ENCODE measurements around the gene SAP30L. TPM values are rescaled to one million over a fixed set of nuclear protein-coding genes. Genes with fewer than 3 reads are reported as not detected.
A peak's percentile ranks its signal among the peaks of the same experiment; 100 is the strongest.

The SAP30L gene
- total and polyA plus RNA-seq, 2 of the 4 experiments (the other 2 are of a cell fraction) = 9.7 to 17.6 TPM

DNA sequence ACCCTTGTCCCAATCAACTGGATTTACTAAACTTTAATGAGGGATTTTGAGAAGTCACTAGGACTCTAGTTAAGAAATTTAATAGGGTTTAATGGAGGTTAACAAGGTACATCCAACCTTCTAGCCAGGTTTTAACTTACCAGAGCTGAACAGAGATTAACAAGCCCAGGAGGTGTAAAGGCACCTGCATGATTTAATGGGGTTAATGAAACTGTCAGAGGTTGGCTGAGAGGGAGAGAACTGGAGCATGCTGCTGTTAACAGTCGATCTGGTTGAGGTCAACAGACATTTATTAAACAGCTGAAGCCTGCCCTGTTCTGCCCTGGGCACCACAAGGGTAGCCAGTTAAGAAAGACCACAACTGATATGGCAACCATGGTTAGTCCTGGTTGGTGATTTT lies 18.6 kb downstream of the SAP30L start:
- no peak overlapping the region for H4K91ac ChIP-seq (ENCODE audit: insufficient read depth, low read depth, low read length)
- H3K27me3 ChIP-seq (ENCODE audit: control insufficient read depth, insufficient read depth, low read length) = peaks cover 6% of the 10 kb centered on the region; the same call in 1 of the 2 replicates
- no peak overlapping the region for H2BK5ac ChIP-seq (ENCODE audit: low read depth, low read length, poor library complexity, severe bottlenecking)
- no peak overlapping the region for H3K4me3 ChIP-seq (ENCODE audit: insufficient read depth, low read depth, low read length)
- H3K9me1 ChIP-seq (ENCODE audit: insufficient read depth, low read length) = no peaks in the 10 kb centered on the region
- no TSS peak for BruUV-seq (replicated peaks)
- no peak overlapping the region for H4K8ac ChIP-seq (ENCODE audit: low read depth in 2 of 2, low read length in 2 of 2)
- in situ Hi-C loops (cut with MboI; ENCODE audit: low sequenced_read_pairs) = loop anchor here (25.0 kb wide), 1 partner anchor 348 kb away; no protein-coding TSS in a partner anchor
- no peak overlapping the region for H2AK9ac ChIP-seq (replicated peaks; ENCODE audit: low read depth, low read length, poor library complexity)
- no peak overlapping the region for H2BK120ac ChIP-seq (ENCODE audit: low read depth, low read length)
- no peak overlapping the region for H4K5ac ChIP-seq (ENCODE audit: low read depth, low read length)
- dilution Hi-C loops (cut with HindIII; ENCODE audit: low sequenced_read_pairs, unreplicated experiment) = no loop called here
- H3K56ac ChIP-seq (ENCODE audit: extremely low read depth, insufficient read depth, low read length) = no peak overlapping the region
- no peak overlapping the region for H2AK5ac ChIP-seq (ENCODE audit: low read depth, low read length)
- no peak overlapping the region for H3K23ac ChIP-seq (ENCODE audit: low read depth, low read length)
- no CpG with 5 or more reads among the region's 1 CpG for WGBS, 2 experiments (ENCODE audit: extremely low coverage in 2 of 2, insufficient read length in 1 of 2)
- H3K9me3 ChIP-seq (ENCODE audit: control insufficient read depth, insufficient read depth, low read length) = no peaks in the 10 kb centered on the region
- intact Hi-C loops (cut with micrococcal nuclease) = loop anchor here (5.0 kb wide), 1 partner anchor 492 kb away; no protein-coding TSS in a partner anchor
- POLR2A ChIA-PET (ENCODE audit: unreplicated experiment) = no interaction called here
- no peak overlapping the region for H2AFZ ChIP-seq (replicated peaks; ENCODE audit: low read length, poor library complexity)
- CTCF ChIA-PET = interaction anchor here (0.6 to 1.0 kb wide), 4 partner anchors 43 to 1408 kb away, joined by 3 to 4 read pairs (median 3); no protein-coding TSS in a partner anchor
- DNase-seq = no peak
- no peak overlapping the region for H3K18ac ChIP-seq (ENCODE audit: low read depth, low read length)
- no peak overlapping the region for H3K27ac ChIP-seq (ENCODE audit: insufficient read depth, low read length)
- ATAC-seq (ENCODE audit: low read depth) = no peak
- no peaks in the 10 kb centered on the region for H3K36me3 ChIP-seq (ENCODE audit: control insufficient read depth, insufficient read depth, low read length)
- 0 out of 3 replicates have a peak overlapping the region, but pooled peaks have one; percentile 5 for H2BK15ac ChIP-seq (ENCODE audit: low read depth, low read length)
- H2BK20ac ChIP-seq (ENCODE audit: low read depth, low read length) = no peak overlapping the region
- H3K4ac ChIP-seq (ENCODE audit: low read depth, low read length) = no peak overlapping the region
- no peak for TF ChIP-seq CEBPB (IDR thresholded peaks at IDR 0.05; ENCODE audit: low read depth, low read length)
- TF ChIP-seq ELK1 (IDR thresholded peaks at IDR 0.05; ENCODE audit: borderline replicate concordance, low read depth, low read length) = no peak
- no peak for TF ChIP-seq MAFK (IDR thresholded peaks at IDR 0.05; ENCODE audit: low read depth, low read length)
- no peak for TF ChIP-seq NFE2L2 (IDR thresholded peaks at IDR 0.05; ENCODE audit: low read depth, low read length)
- TF ChIP-seq MXI1 (IDR thresholded peaks at IDR 0.05; ENCODE audit: borderline replicate concordance, low read depth, low read length) = no peak
- TF ChIP-seq CTCF (conservative IDR thresholded peaks at IDR 0.05; ENCODE audit: low read depth, low read length) = no peak
- no peak for TF ChIP-seq MAZ (IDR thresholded peaks at IDR 0.05; ENCODE audit: borderline replicate concordance, low read depth, low read length)
- TF ChIP-seq SMC3 (IDR thresholded peaks at IDR 0.05; ENCODE audit: low read depth, low read length) = no peak
- no peak for TF ChIP-seq CHD1 (IDR thresholded peaks at IDR 0.05; ENCODE audit: low read depth, low read length)
- no peak for TF ChIP-seq FOS (IDR thresholded peaks at IDR 0.05; ENCODE audit: low read depth, low read length)
- no peak for TF ChIP-seq POLR2A (IDR thresholded peaks at IDR 0.05; ENCODE audit: low read depth, low read length)
- TF ChIP-seq RAD21 (IDR thresholded peaks at IDR 0.05; ENCODE audit: low read length) = no peak
- no peak for TF ChIP-seq BHLHE40 (IDR thresholded peaks at IDR 0.05; ENCODE audit: low read depth, low read length)
- no peak for TF ChIP-seq RCOR1 (IDR thresholded peaks at IDR 0.05; ENCODE audit: insufficient replicate concordance, low read length)
- no peak for TF ChIP-seq RFX5 (IDR thresholded peaks at IDR 0.05; ENCODE audit: low read depth, low read length)
- no peak for TF ChIP-seq USF2 (IDR thresholded peaks at IDR 0.05; ENCODE audit: low read depth, low read length)
- H3K14ac ChIP-seq (replicated peaks; ENCODE audit: low read depth, low read length) = no peak overlapping the region
- H3K4me1 ChIP-seq (ENCODE audit: control insufficient read depth, insufficient read depth, low read length) = peaks cover 2% of the 10 kb centered on the region; the same call in 1 of the 2 replicates
- no peak overlapping the region for H3K9ac ChIP-seq (ENCODE audit: low read depth, low read length)
- H4K20me1 ChIP-seq (ENCODE audit: insufficient read depth, low read length) = no peaks in the 10 kb centered on the region
- H3K79me1 ChIP-seq (ENCODE audit: low read depth in 1 of 2, low read length in 2 of 2) = no peaks in the 10 kb centered on the region
- H3K4me2 ChIP-seq (ENCODE audit: low read depth, low read length) = no peak overlapping the region

Measured in IMR-90 (cell line).